Tibial artery (tissue), 4 donors: ENCODE data around the gene SBNO2.

Source experiments
- DNase-seq, 2 donors: peaks; one replicate each; pipeline ENCODE4 v3.0.0-alpha.2; 2019
- H3K27ac ChIP-seq, 2 donors: fragments of 200-600 bp; sonication (generic) in 1 of 2; 1 replicate in 1 of 2; 2 replicates in 1 of 2; pipeline ENCODE4 v1.5.1; 2018 to 2019; ENCODE audit warnings: mild to moderate bottlenecking in 1 of 2
- H3K27me3 ChIP-seq, 2 donors: fragments of 200-600 bp; sonication (generic) in 1 of 2; one replicate each; pipeline versions ENCODE4 v1.5.1 to v1.6.0; 2016 to 2019
- H3K36me3 ChIP-seq, 3 donors: fragments of 200-600 bp; sonication (generic) in 2 of 3; one replicate each; pipeline ENCODE4 v1.5.1; 2016 to 2019; ENCODE audit warnings: mild to moderate bottlenecking in 2 of 3
- H3K4me1 ChIP-seq, 4 donors: fragments of 200-600 bp; sonication (generic) in 2 of 4; 1 replicate in 3 of 4; 2 replicates in 1 of 4; pipeline ENCODE4 v1.5.1; 2016 to 2019
- H3K4me3 ChIP-seq, 2 donors: fragments of 200-600 bp; sonication (generic) in 1 of 2; 1 replicate in 1 of 2; 2 replicates in 1 of 2; pipeline ENCODE4 v1.5.1; 2018 to 2019; ENCODE audit warnings: mild to moderate bottlenecking in 2 of 2
- H3K9me3 ChIP-seq, 3 donors: fragments of 200-600 bp; sonication (generic) in 1 of 3; one replicate each; pipeline ENCODE4 v1.5.1; 2016 to 2019
- CTCF ChIP-seq, 2 experiments: fragments of 200-600 bp in 1 of 2; fragments of 450-650 bp in 1 of 2; IDR thresholded peaks; one replicate each; pipeline ENCODE4 v1.5.1; 2017 to 2019; ENCODE audit warnings: antibody characterized with exemption in 2 of 2, mild to moderate bottlenecking in 1 of 2, moderate library complexity in 1 of 2
- intact Hi-C: fragments of 100-400 bp; cut with DNase I; formaldehyde crosslinking; loops from one replicate; pipeline ENCODE4 v1.15.0; 2023; ENCODE audit warnings: low total_unique reads

The SBNO2 gene

GRCh38 chr19:1082165-1082927 is 91.7 kb downstream of the SBNO2 start:
- peaks cover 0 to 10% (median 4%) of the 10 kb centered on the region in 3 donors for H3K36me3 ChIP-seq
- intact Hi-C loops: no loop called here
- no peaks in the 10 kb centered on the region for H3K9me3 ChIP-seq
- peaks cover 0 to 21% (median 5%) of the 10 kb centered on the region in 4 donors for H3K4me1 ChIP-seq
- no peak overlapping the region for H3K4me3 ChIP-seq
- H3K27ac ChIP-seq: no peak overlapping the region
- no peak for DNase-seq
- TF ChIP-seq CTCF (IDR thresholded peaks at IDR 0.05): no peak
- H3K27me3 ChIP-seq: peaks cover 0 to 19% of the 10 kb centered on the region in 2 donors

- Histone ChIP-seq H3K9me3 (no peaks in the 10 kb centered on the region), H3K36me3 (peaks cover 0 to 3% (median 2%) of the 10 kb centered on the region in 3 donors), H3K27me3 (peaks cover 0 to 19% of the 10 kb centered on the region in 2 donors), H3K4me3 (no peak overlapping the region), H3K4me1 (peaks cover 0 to 21% (median 5%) of the 10 kb centered on the region in 4 donors), H3K27ac (no peak overlapping the region)
- no peak for DNase-seq
- intact Hi-C loops: no loop called here
- no peak for TF ChIP-seq CTCF (IDR thresholded peaks at IDR 0.05)
Measured at GRCh38 chr19:1081301-1082164, 92.5 kb downstream of the SBNO2 start.

- H3K27me3 ChIP-seq: peaks cover 0 to 19% of the 10 kb centered on the region in 2 donors
- no peak overlapping the region for H3K27ac ChIP-seq
- TF ChIP-seq CTCF (IDR thresholded peaks at IDR 0.05): no peak
- H3K4me3 ChIP-seq: no peak overlapping the region
- intact Hi-C loops: no loop called here
- H3K9me3 ChIP-seq: no peaks in the 10 kb centered on the region
- peaks cover 0 to 3% (median 0%) of the 10 kb centered on the region in 3 donors for H3K36me3 ChIP-seq
- no peak for DNase-seq
- peaks cover 0 to 21% (median 5%) of the 10 kb centered on the region in 4 donors for H3K4me1 ChIP-seq
Measured at GRCh38 chr19:1080360-1081161, 93.5 kb downstream of the SBNO2 start.

- intact Hi-C loops: no loop called here
- no peak for DNase-seq
- peaks cover 0 to 17% of the 10 kb centered on the region in 2 donors for H3K27me3 ChIP-seq
- H3K4me3 ChIP-seq: no peak overlapping the region
- no peak overlapping the region for H3K27ac ChIP-seq
- H3K4me1 ChIP-seq: peaks cover 0 to 21% (median 5%) of the 10 kb centered on the region in 4 donors
- no peak for TF ChIP-seq CTCF (IDR thresholded peaks at IDR 0.05)
- no peaks in the 10 kb centered on the region for H3K9me3 ChIP-seq
- peaks cover 0 to 3% (median 0%) of the 10 kb centered on the region in 3 donors for H3K36me3 ChIP-seq
Measured at GRCh38 chr19:1079566-1080111, 94.4 kb downstream of the SBNO2 start.

- no peak for TF ChIP-seq CTCF (IDR thresholded peaks at IDR 0.05)
- peaks cover 0 to 14% of the 10 kb centered on the region in 2 donors for H3K27me3 ChIP-seq
- H3K27ac ChIP-seq: no peak overlapping the region
- DNase-seq: peak in 1 of 2 donors; percentile 65
- H3K36me3 ChIP-seq: peaks cover 0 to 3% (median 0%) of the 10 kb centered on the region in 3 donors
- H3K4me1 ChIP-seq: peaks cover 0 to 6% (median 1%) of the 10 kb centered on the region in 4 donors
- H3K4me3 ChIP-seq: no peak overlapping the region
- H3K9me3 ChIP-seq: no peaks in the 10 kb centered on the region
- intact Hi-C loops: no loop called here
Measured at GRCh38 chr19:1076951-1077350, 97.1 kb downstream of the SBNO2 start.
